Body of pancreas (tissue), 4 donors: Measurements from ENCODE around the gene MYO1H. TPM values are rescaled to one million over a fixed set of nuclear protein-coding genes. Genes with fewer than 3 reads are reported as not detected.

Source experiments
- ATAC-seq: fragments of 150-250 bp; one replicate; pipeline ENCODE4 v1.9.1; 2016
- DNase-seq, 4 donors: peaks; one replicate each; pipeline ENCODE4 v3.0.0-alpha.2; 2019
- H3K27ac ChIP-seq, 4 donors: fragments of 200-600 bp; sonication (generic); 1 replicate in 3 of 4; 2 replicates in 1 of 4; pipeline versions ENCODE4 v1.5.1 to v1.6.1; 2016 to 2019; ENCODE audit warnings: mild to moderate bottlenecking in 1 of 4, mixed read lengths in 1 of 4, moderate library complexity in 1 of 4
- H3K27me3 ChIP-seq, 2 donors: fragments of 200-600 bp; sonication (generic); one replicate each; pipeline ENCODE4 v1.6.0; 2016; ENCODE audit warnings: mild to moderate bottlenecking in 1 of 2
- H3K36me3 ChIP-seq, 2 donors: fragments of 200-600 bp; sonication (generic); replicated peaks in 1 of 2; 2 replicates each; pipeline ENCODE4 v1.5.1; 2016; ENCODE audit warnings: low read depth in 2 of 2; ENCODE audit not compliant: insufficient read depth in 1 of 2
- H3K4me1 ChIP-seq: fragments of 200-600 bp; sonication (generic); one replicate; pipeline ENCODE4 v1.6.0; 2016
- H3K4me3 ChIP-seq, 2 donors: fragments of 200-600 bp; sonication (generic); 1 replicate in 1 of 2; 2 replicates in 1 of 2; pipeline ENCODE4 v1.5.1; 2016 to 2019
- H3K9me3 ChIP-seq, 3 donors: fragments of 200-600 bp; sonication (generic); 1 replicate in 2 of 3; 2 replicates in 1 of 3; pipeline ENCODE4 v1.5.1; 2016
- CTCF ChIP-seq, 7 experiments: fragments of 450-650 bp in 4 of 7; fragments of 200-600 bp in 3 of 7; sonication (generic) in 3 of 7; IDR thresholded peaks; one replicate each; pipeline ENCODE4 v1.5.1; 2016 to 2019; ENCODE audit warnings: antibody characterized with exemption in 7 of 7
- POLR2A ChIP-seq, 3 donors: fragments of 450-650 bp; IDR thresholded peaks; one replicate each; pipeline ENCODE4 v1.6.1; 2016; ENCODE audit warnings: antibody characterized with exemption in 3 of 3, mild to moderate bottlenecking in 2 of 3
- WGBS, 2 donors: methylation state at CpG; one replicate each; pipeline ENCODE4 v1.1.5; 2017; 5-methylcytosine and 5-hydroxymethylcytosine counted together
- intact Hi-C: fragments of 100-400 bp; cut with DNase I; formaldehyde crosslinking; loops from one replicate; pipeline ENCODE4 v1.15.1; 2023
- total RNA-seq, 2 donors: library from RNA; depleted of rRNA; stranded (reverse); fragments of >200 nt; gene quantifications; one replicate each; pipeline ENCODE4 v1.1.0, GENCODE V29; 2016

Gene MYO1H
- total RNA-seq, 2 donors from 2014 or later: not detected

DNA sequence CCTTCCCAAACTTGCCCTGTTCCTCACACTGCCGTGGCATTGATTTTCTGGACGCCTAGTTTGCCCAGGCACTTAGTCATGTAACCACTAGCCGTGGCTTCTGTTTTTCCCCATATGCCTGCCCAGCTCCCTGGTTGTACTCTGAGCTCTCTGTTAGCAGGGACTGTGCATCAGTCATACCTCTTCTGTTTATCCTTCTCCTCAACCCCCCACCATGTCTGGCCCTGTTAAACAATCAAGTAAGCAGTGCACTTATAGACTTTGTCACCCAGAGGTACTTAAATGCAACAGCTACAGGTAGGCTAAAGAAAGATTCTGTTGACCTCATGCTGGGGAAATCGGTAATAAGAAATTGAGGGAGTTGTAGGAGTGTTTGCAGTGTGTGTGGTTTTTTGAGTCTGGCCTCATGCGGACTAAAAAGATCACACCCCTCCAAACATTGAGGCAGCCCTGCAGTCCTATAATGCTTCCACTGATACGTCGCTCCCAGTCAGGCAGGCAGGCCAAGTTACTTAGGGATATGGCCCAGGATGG lies 146.7 kb downstream of the MYO1H start:
- 95 to 97% methylated on average over 7 of the region's 7 CpGs for WGBS, 2 donors
- Histone ChIP-seq H3K4me3 (no peak overlapping the region), H3K27ac (no peak overlapping the region), H3K9me3 (no peaks in the 10 kb centered on the region), H3K36me3 (peaks cover 9 to 55% of the 10 kb centered on the region in 2 donors), H3K27me3 (no peaks in the 10 kb centered on the region), H3K4me1 (no peaks in the 10 kb centered on the region)
- no peak for DNase-seq
- no peak for TF ChIP-seq POLR2A (IDR thresholded peaks at IDR 0.05)
- TF ChIP-seq CTCF (IDR thresholded peaks at IDR 0.05): no peak
- intact Hi-C loops: no loop called here
- no peak for ATAC-seq

GRCh38 chr12:109495012-109495411 lies 147.3 kb downstream of the MYO1H start:
- TF ChIP-seq POLR2A (IDR thresholded peaks at IDR 0.05) (no peak), CTCF (IDR thresholded peaks at IDR 0.05) (no peak)
- intact Hi-C loops: no loop called here

DNA sequence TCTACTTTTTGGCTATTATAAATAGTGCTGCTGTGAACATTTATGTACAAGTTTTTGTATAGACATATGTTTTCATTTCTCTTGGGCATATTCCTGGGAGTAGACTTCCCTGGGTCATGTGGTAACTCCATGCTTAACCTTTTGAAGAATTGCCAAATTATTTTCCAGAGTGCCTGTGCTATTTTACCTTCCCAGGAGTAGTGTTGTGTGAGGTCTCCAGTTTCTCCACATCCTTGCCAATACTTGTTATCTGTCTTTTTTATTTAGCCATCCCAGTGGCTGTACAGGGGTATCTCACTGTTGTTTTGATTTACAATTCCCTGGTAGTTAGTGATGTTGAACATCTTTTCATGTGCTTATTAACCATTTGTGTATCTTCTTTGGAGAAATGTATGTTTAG lies 148.6 kb downstream of the MYO1H start:
- Histone ChIP-seq H3K27ac (no peak overlapping the region), H3K27me3 (no peaks in the 10 kb centered on the region), H3K4me1 (no peaks in the 10 kb centered on the region), H3K9me3 (no peaks in the 10 kb centered on the region), H3K36me3 (peaks cover 9 to 44% of the 10 kb centered on the region in 2 donors), H3K4me3 (no peak overlapping the region)
- intact Hi-C loops: no loop called here
- ATAC-seq: no peak
- TF ChIP-seq POLR2A (IDR thresholded peaks at IDR 0.05) (no peak), CTCF (IDR thresholded peaks at IDR 0.05) (no peak)
- no peak for DNase-seq

More at GRCh38 chr12:109495012-109495411, 147.3 kb downstream of the MYO1H start:
- DNase-seq (no peak), ATAC-seq (no peak)
- no peak overlapping the region for H3K4me3 ChIP-seq
- no peak overlapping the region for H3K27ac ChIP-seq
- peaks cover 9 to 52% of the 10 kb centered on the region in 2 donors for H3K36me3 ChIP-seq
- no peaks in the 10 kb centered on the region for H3K4me1 ChIP-seq
- H3K27me3 ChIP-seq: no peaks in the 10 kb centered on the region
- no peaks in the 10 kb centered on the region for H3K9me3 ChIP-seq

GRCh38 chr12:109497675-109498074 lies 150.0 kb downstream of the MYO1H start:
- Histone ChIP-seq H3K36me3 (peaks cover 9 to 41% of the 10 kb centered on the region in 2 donors), H3K27ac (no peak overlapping the region), H3K27me3 (no peaks in the 10 kb centered on the region), H3K9me3 (no peaks in the 10 kb centered on the region), H3K4me3 (no peak overlapping the region), H3K4me1 (no peaks in the 10 kb centered on the region)
- DNase-seq (no peak), ATAC-seq (no peak)
- WGBS, 2 donors: 91% methylated on average over 7 of the region's 7 CpGs
- TF ChIP-seq CTCF (IDR thresholded peaks at IDR 0.05): no peak
- TF ChIP-seq POLR2A (IDR thresholded peaks at IDR 0.05): no peak
- intact Hi-C loops: no loop called here

Other genes with a start within 250 kb of the MYO1H start
- gene ACACB, start 231.3 kb upstream of the MYO1H start, total RNA-seq: 100 to 1,000 TPM in 1 of 2 donors, 10 to 100 TPM in 1; 71.1 to 358 TPM
- gene FOXN4, start 38.6 kb upstream of the MYO1H start, total RNA-seq: not detected
- 10 to 100 TPM; 18.2 to 28.3 TPM for gene KCTD10, start 129.4 kb downstream of the MYO1H start, total RNA-seq
- 10 to 100 TPM; 18.9 to 33.9 TPM for gene UBE3B, start 129.7 kb downstream of the MYO1H start, total RNA-seq
- gene MMAB, start 225.6 kb downstream of the MYO1H start, total RNA-seq: 10 to 100 TPM; 12.5 to 29.7 TPM
- 10 to 100 TPM in 1 of 2 donors, 1 to 10 TPM in 1; 8.6 to 12.2 TPM for gene MVK, start 225.9 kb downstream of the MYO1H start, total RNA-seq